DOHH2 (cell line): Measurements from ENCODE around the gene CPED1.

Source experiments
- H3F3A ChIP-seq: fragments of 200-600 bp; sonication (generic), shearing (Covaris generic); 2 replicates; pipeline ENCODE4 v1.6.0; 2016; ENCODE audit warnings: antibody characterized with exemption, mild to moderate bottlenecking; ENCODE audit not compliant: control insufficient read depth, insufficient read depth
- H3K27ac ChIP-seq: fragments of 200-600 bp; sonication (generic); 2 replicates; pipeline ENCODE4 v1.5.1; 2014; ENCODE audit warnings: low read depth, mild to moderate bottlenecking, low read length, moderate library complexity
- H3K27me3 ChIP-seq: fragments of 200-600 bp; sonication (generic); 2 replicates; pipeline ENCODE4 v1.6.1; 2014; ENCODE audit warnings: mild to moderate bottlenecking, low read length, mixed read lengths; ENCODE audit not compliant: control insufficient read depth
- H3K36me3 ChIP-seq: fragments of 200-600 bp; sonication (generic); 2 replicates; pipeline ENCODE4 v1.6.1; 2014; ENCODE audit warnings: mild to moderate bottlenecking, low read length, moderate library complexity, mixed read lengths; ENCODE audit not compliant: control insufficient read depth
- H3K4me1 ChIP-seq: fragments of 200-600 bp; sonication (generic); 2 replicates; pipeline ENCODE4 v1.6.1; 2014; ENCODE audit warnings: mild to moderate bottlenecking, low read length, mixed read lengths; ENCODE audit not compliant: control insufficient read depth
- H3K4me2 ChIP-seq: fragments of 200-600 bp; sonication (generic); 2 replicates; pipeline ENCODE4 v1.6.0; 2014; ENCODE audit warnings: mild to moderate bottlenecking, low read length, moderate library complexity
- H3K4me3 ChIP-seq: fragments of 200-600 bp; sonication (generic); 2 replicates; pipeline ENCODE4 v1.5.1; 2014; ENCODE audit warnings: mild to moderate bottlenecking, low read length, mixed read lengths
- H3K79me2 ChIP-seq: fragments of 200-600 bp; sonication (generic); 2 replicates; pipeline ENCODE4 v1.6.1; 2014; ENCODE audit warnings: mild to moderate bottlenecking, low read length, mixed read lengths; ENCODE audit not compliant: control insufficient read depth
- H3K9me2 ChIP-seq: fragments of 200-600 bp; sonication (generic); replicated peaks from 2 replicates; pipeline ENCODE4 v1.6.1; 2014; ENCODE audit warnings: mild to moderate bottlenecking, low read length, mixed read lengths; ENCODE audit not compliant: control insufficient read depth
- H3K9me3 ChIP-seq: fragments of 200-600 bp; sonication (generic); 2 replicates; pipeline ENCODE4 v1.6.1; 2014; ENCODE audit warnings: antibody characterized with exemption, low read length, mixed read lengths; ENCODE audit not compliant: control insufficient read depth, insufficient read depth
- H4K20me1 ChIP-seq: fragments of 200-600 bp; sonication (generic); 2 replicates; pipeline ENCODE4 v1.6.0; 2014; ENCODE audit warnings: low read depth, mild to moderate bottlenecking, antibody characterized with exemption, low read length, moderate library complexity; ENCODE audit not compliant: control insufficient read depth, insufficient read depth
- CTCF ChIP-seq: fragments of 200-600 bp; sonication (generic); IDR thresholded peaks from one replicate; pipeline ENCODE4 v1.5.1; 2014; ENCODE audit warnings: antibody characterized with exemption, mild to moderate bottlenecking, low read depth, low read length; ENCODE audit not compliant: poor library complexity, severe bottlenecking
- EZH2phosphoT487 ChIP-seq: fragments of 200-600 bp; sonication (generic); IDR thresholded peaks from 2 replicates; pipeline ENCODE4 v1.6.1; 2017; ENCODE audit warnings: borderline replicate concordance, mild to moderate bottlenecking, antibody characterized with exemption, low read length, moderate library complexity, mixed read lengths

Gene CPED1

GRCh38 chr7:121102619-121103018, 114.1 kb downstream of the CPED1 start:
- Histone ChIP-seq H3K27me3 (peaks cover 16% of the 10 kb centered on the region), H3K27ac (no peak overlapping the region), H3F3A (no peaks in the 10 kb centered on the region), H3K4me3 (no peak overlapping the region), H4K20me1 (no peaks in the 10 kb centered on the region), H3K4me1 (no peaks in the 10 kb centered on the region), H3K4me2 (no peak overlapping the region), H3K36me3 (no peaks in the 10 kb centered on the region), H3K9me2 (no peaks in the 10 kb centered on the region), H3K79me2 (no peaks in the 10 kb centered on the region), H3K9me3 (no peaks in the 10 kb centered on the region)
- TF ChIP-seq EZH2phosphoT487 (no peak), CTCF (no peak)

- Histone ChIP-seq H3K27ac (no peak overlapping the region), H3K36me3 (no peaks in the 10 kb centered on the region)
Measured at GRCh38 chr7:121103086-121103485, 114.6 kb downstream of the CPED1 start.

GRCh38 chr7:121103579-121103978, 115.1 kb downstream of the CPED1 start:
- Histone ChIP-seq H3F3A (no peaks in the 10 kb centered on the region), H3K4me3 (no peak overlapping the region), H3K9me3 (no peaks in the 10 kb centered on the region), H3K9me2 (no peaks in the 10 kb centered on the region), H3K27ac (no peak overlapping the region), H3K79me2 (no peaks in the 10 kb centered on the region), H3K4me1 (no peaks in the 10 kb centered on the region), H3K36me3 (no peaks in the 10 kb centered on the region), H4K20me1 (no peaks in the 10 kb centered on the region), H3K27me3 (peaks cover 16% of the 10 kb centered on the region), H3K4me2 (no peak overlapping the region)
- TF ChIP-seq CTCF (no peak), EZH2phosphoT487 (no peak)

More at GRCh38 chr7:121103086-121103485, 114.6 kb downstream of the CPED1 start:
- TF ChIP-seq CTCF = no peak
- TF ChIP-seq EZH2phosphoT487 = no peak
- no peaks in the 10 kb centered on the region for H3K9me3 ChIP-seq
- no peak overlapping the region for H3K4me3 ChIP-seq
- no peaks in the 10 kb centered on the region for H3F3A ChIP-seq
- no peaks in the 10 kb centered on the region for H4K20me1 ChIP-seq
- H3K4me2 ChIP-seq = no peak overlapping the region
- peaks cover 16% of the 10 kb centered on the region for H3K27me3 ChIP-seq
- H3K79me2 ChIP-seq = no peaks in the 10 kb centered on the region
- H3K4me1 ChIP-seq = no peaks in the 10 kb centered on the region
- no peaks in the 10 kb centered on the region for H3K9me2 ChIP-seq

GRCh38 chr7:121105262-121105661, 116.8 kb downstream of the CPED1 start:
- Histone ChIP-seq H3K4me2 (no peak overlapping the region), H3K9me3 (no peaks in the 10 kb centered on the region), H3K9me2 (no peaks in the 10 kb centered on the region), H3F3A (no peaks in the 10 kb centered on the region), H3K79me2 (no peaks in the 10 kb centered on the region), H3K36me3 (no peaks in the 10 kb centered on the region), H3K4me1 (no peaks in the 10 kb centered on the region), H3K27ac (no peak overlapping the region), H3K27me3 (peaks cover 22% of the 10 kb centered on the region), H4K20me1 (no peaks in the 10 kb centered on the region), H3K4me3 (no peak overlapping the region)
- TF ChIP-seq CTCF (no peak), EZH2phosphoT487 (no peak)
